Right lobe of liver (tissue), 6 donors: ENCODE measurements around the gene ADAMTS19. TPM values are rescaled to one million over a fixed set of nuclear protein-coding genes. Genes with fewer than 3 reads are reported as not detected.

Experiments used
- ATAC-seq, 4 donors: fragments of 200-7000 bp; cut with Tn5 transposase; one replicate each; pipeline ENCODE4 v1.9.1; 2020; ENCODE audit warnings: mild to moderate bottlenecking in 4 of 4, moderate library complexity in 4 of 4
- DNase-seq, 3 donors: peaks; one replicate each; pipeline ENCODE4 v3.0.0-alpha.2; 2020
- H3K27ac ChIP-seq, 3 donors: fragments of 200-600 bp; one replicate each; pipeline ENCODE4 v1.8.0; 2022
- H3K27me3 ChIP-seq, 2 donors: fragments of 200-600 bp; one replicate each; pipeline ENCODE4 v1.8.0; 2022
- H3K36me3 ChIP-seq, 4 donors: fragments of 200-600 bp; sonication (generic) in 1 of 4; one replicate each; pipeline versions ENCODE4 v1.5.1 to v1.8.0; 2017 to 2022; ENCODE audit warnings: control low read depth in 1 of 4
- H3K4me1 ChIP-seq, 4 donors: fragments of 200-600 bp; sonication (generic) in 1 of 4; one replicate each; pipeline versions ENCODE4 v1.5.1 to v1.8.0; 2017 to 2022; ENCODE audit warnings: control low read depth in 1 of 4
- H3K4me3 ChIP-seq, 3 donors: fragments of 200-600 bp; one replicate each; pipeline ENCODE4 v1.8.0; 2022
- H3K9me3 ChIP-seq, 4 donors: fragments of 200-600 bp; sonication (generic) in 1 of 4; one replicate each; pipeline versions ENCODE4 v1.5.1 to v1.8.0; 2017 to 2022; ENCODE audit warnings: control low read depth in 1 of 4
- POLR2A ChIP-seq: fragments of 450-650 bp; IDR thresholded peaks from one replicate; pipeline ENCODE4 v1.6.1; 2017; ENCODE audit warnings: antibody characterized with exemption, mild to moderate bottlenecking
- WGBS: methylation state at CpG from one replicate; pipeline ENCODE4 v1.1.6; 2018; ENCODE audit warnings: low coverage, low lambda C conversion rate; ENCODE audit not compliant: insufficient coverage; ENCODE audit errors: missing lambda C conversion rate; 5-methylcytosine and 5-hydroxymethylcytosine counted together
- intact Hi-C, 2 donors: fragments of 100-400 bp; cut with DNase I; formaldehyde crosslinking; loops; one replicate each; pipeline versions ENCODE4 v1.11.2 to v1.14.1; 2022
- total RNA-seq, 6 experiments: library from RNA; depleted of rRNA in 2 of 6; stranded (reverse); fragments of >200 nt in 2 of 6; fragmentation: NEBNext Ultra II Directional in 3 of 6; extraction: Animal tissue kit (Norgen Biotek cat#: 25700) in 3 of 6; gene quantifications; one replicate each; pipeline versions ENCODE4 v1.1.0 to v1.2.4, GENCODE V29; 2016 to 2023
- TF ChIP-seq, protein P1 (sequence below), 4 donors: fragments of 200-600 bp in 3 of 4; fragments of 450-650 bp in 1 of 4; IDR thresholded peaks; one replicate each; pipeline versions ENCODE4 v1.5.1 to v1.8.0; 2016 to 2022; ENCODE audit warnings: antibody characterized with exemption in 4 of 4, mild to moderate bottlenecking in 2 of 4
- donor health status: DM: no; HTN: yes; CAD: no.
- donor health status: DM: no; HTN: no; CAD: no.
- donor health status: DM: no; HTN: no; CAD: no.
- donor health status: DM: no; HTN: yes; CAD: no.
- donor health status: DM: no; HTN: yes; CAD: no.

The ADAMTS19 gene
- total RNA-seq, 6 experiments from 2014 or later, result not detected

- WGBS, result 34% methylated on average over 4 of the region's 4 CpGs
- no peaks in the 10 kb centered on the region for H3K4me1 ChIP-seq
- H3K4me3 ChIP-seq, result no peak overlapping the region
- H3K27ac ChIP-seq, result no peak overlapping the region
- H3K9me3 ChIP-seq, result no peaks in the 10 kb centered on the region
- DNase-seq (no peak), ATAC-seq (no peak)
- H3K36me3 ChIP-seq, result no peaks in the 10 kb centered on the region
- intact Hi-C loops, result no loop called here
- H3K27me3 ChIP-seq, result no peaks in the 10 kb centered on the region
- TF ChIP-seq, protein P1, sequence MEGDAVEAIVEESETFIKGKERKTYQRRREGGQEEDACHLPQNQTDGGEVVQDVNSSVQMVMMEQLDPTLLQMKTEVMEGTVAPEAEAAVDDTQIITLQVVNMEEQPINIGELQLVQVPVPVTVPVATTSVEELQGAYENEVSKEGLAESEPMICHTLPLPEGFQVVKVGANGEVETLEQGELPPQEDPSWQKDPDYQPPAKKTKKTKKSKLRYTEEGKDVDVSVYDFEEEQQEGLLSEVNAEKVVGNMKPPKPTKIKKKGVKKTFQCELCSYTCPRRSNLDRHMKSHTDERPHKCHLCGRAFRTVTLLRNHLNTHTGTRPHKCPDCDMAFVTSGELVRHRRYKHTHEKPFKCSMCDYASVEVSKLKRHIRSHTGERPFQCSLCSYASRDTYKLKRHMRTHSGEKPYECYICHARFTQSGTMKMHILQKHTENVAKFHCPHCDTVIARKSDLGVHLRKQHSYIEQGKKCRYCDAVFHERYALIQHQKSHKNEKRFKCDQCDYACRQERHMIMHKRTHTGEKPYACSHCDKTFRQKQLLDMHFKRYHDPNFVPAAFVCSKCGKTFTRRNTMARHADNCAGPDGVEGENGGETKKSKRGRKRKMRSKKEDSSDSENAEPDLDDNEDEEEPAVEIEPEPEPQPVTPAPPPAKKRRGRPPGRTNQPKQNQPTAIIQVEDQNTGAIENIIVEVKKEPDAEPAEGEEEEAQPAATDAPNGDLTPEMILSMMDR (IDR thresholded peaks at IDR 0.05), result no peak
- no peak for TF ChIP-seq POLR2A
Measured at GRCh38 chr5:129639331-129639730, 179.2 kb downstream of the ADAMTS19 start.

GRCh38 chr5:129652349-129653056 is 192.4 kb downstream of the ADAMTS19 start:
- no peak for DNase-seq
- Histone ChIP-seq H3K36me3 (no peaks in the 10 kb centered on the region), H3K4me1 (no peaks in the 10 kb centered on the region), H3K27ac (no peak overlapping the region), H3K4me3 (no peak overlapping the region), H3K9me3 (no peaks in the 10 kb centered on the region), H3K27me3 (no peaks in the 10 kb centered on the region)
- intact Hi-C loops, result no loop called here
- WGBS, result 46% methylated on average over 2 of the region's 2 CpGs
- TF ChIP-seq POLR2A, result no peak
- TF ChIP-seq, protein P1 (IDR thresholded peaks at IDR 0.05), result no peak
- no peak for ATAC-seq

DNA sequence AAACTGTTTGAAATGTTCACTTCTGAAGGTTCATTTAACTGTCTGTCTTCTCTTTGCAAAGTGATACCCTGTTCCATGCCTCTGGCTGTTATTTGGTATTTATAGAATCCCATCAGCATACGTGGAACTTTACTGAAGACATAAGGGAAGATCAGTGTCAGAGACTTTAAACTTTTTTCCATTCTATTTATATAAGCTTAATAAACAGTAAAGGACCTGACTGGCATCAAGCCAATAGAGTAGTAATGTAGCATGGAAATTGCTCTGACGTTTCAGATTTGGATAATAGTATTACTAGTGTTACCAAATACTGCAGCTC is 192.9 kb downstream of the ADAMTS19 start:
- DNase-seq, result no peak
- intact Hi-C loops, result no loop called here
- WGBS, result 29% methylated on average over 2 of the region's 2 CpGs
- Histone ChIP-seq H3K27me3 (no peaks in the 10 kb centered on the region), H3K4me3 (no peak overlapping the region), H3K27ac (no peak overlapping the region), H3K36me3 (no peaks in the 10 kb centered on the region), H3K9me3 (no peaks in the 10 kb centered on the region), H3K4me1 (no peaks in the 10 kb centered on the region)
- no peak for TF ChIP-seq POLR2A
- TF ChIP-seq, protein P1 (IDR thresholded peaks at IDR 0.05), result no peak
- ATAC-seq, result no peak

- DNase-seq (no peak), ATAC-seq (no peak)
- H3K27me3 ChIP-seq, result no peaks in the 10 kb centered on the region
- no peaks in the 10 kb centered on the region for H3K9me3 ChIP-seq
- TF ChIP-seq POLR2A, result no peak
- TF ChIP-seq, protein P1 (IDR thresholded peaks at IDR 0.05), result no peak
- H3K4me3 ChIP-seq, result no peak overlapping the region
- intact Hi-C loops, result no loop called here
- no peak overlapping the region for H3K27ac ChIP-seq
- WGBS, result 71% methylated on average over 4 of the region's 4 CpGs
- no peaks in the 10 kb centered on the region for H3K4me1 ChIP-seq
- no peaks in the 10 kb centered on the region for H3K36me3 ChIP-seq
Measured at GRCh38 chr5:129653442-129653841, 193.3 kb downstream of the ADAMTS19 start.
